GM23248 (cell line): ENCODE data around the gene LRMDA. TPM values are rescaled to one million over a fixed set of nuclear protein-coding genes. Genes with fewer than 3 reads are reported as not detected.

Experiments
- DNase-seq: peaks from one replicate; pipeline ENCODE4 v3.0.0-alpha.2; 2015
- H2AFZ ChIP-seq: fragments of 200-600 bp; sonication (generic); 2 replicates; pipeline ENCODE4 v1.6.1; 2016; ENCODE audit warnings: antibody characterized with exemption
- H3F3A ChIP-seq: fragments of 200-600 bp; sonication (generic); 2 replicates; pipeline ENCODE4 v1.6.1; 2016; ENCODE audit warnings: mild to moderate bottlenecking, antibody characterized with exemption, mixed run types; ENCODE audit not compliant: insufficient read depth
- H3K27ac ChIP-seq: fragments of 200-600 bp; sonication (generic); 2 replicates; pipeline ENCODE4 v1.5.1; 2016; ENCODE audit warnings: mild to moderate bottlenecking
- H3K27me3 ChIP-seq: fragments of 200-600 bp; sonication (generic); replicated peaks from 2 replicates; pipeline ENCODE4 v1.6.1; 2016; ENCODE audit warnings: mild to moderate bottlenecking; ENCODE audit not compliant: insufficient read depth
- H3K36me3 ChIP-seq: fragments of 200-600 bp; sonication (generic); 2 replicates; pipeline ENCODE4 v1.6.1; 2016; ENCODE audit warnings: low read depth, mild to moderate bottlenecking
- H3K4me1 ChIP-seq: fragments of 200-600 bp; sonication (generic); 2 replicates; pipeline ENCODE4 v1.6.1; 2016; ENCODE audit warnings: mild to moderate bottlenecking; ENCODE audit not compliant: insufficient read depth
- H3K4me2 ChIP-seq: fragments of 200-600 bp; sonication (generic); one replicate; pipeline ENCODE4 v1.6.1; 2016; ENCODE audit warnings: mild to moderate bottlenecking; ENCODE audit not compliant: unreplicated experiment
- H3K4me3 ChIP-seq: fragments of 200-600 bp; sonication (generic); 2 replicates; pipeline ENCODE4 v1.5.1; 2016; ENCODE audit warnings: mild to moderate bottlenecking
- H3K79me2 ChIP-seq: fragments of 200-600 bp; sonication (generic); 2 replicates; pipeline ENCODE4 v1.6.1; 2016; ENCODE audit warnings: mild to moderate bottlenecking; ENCODE audit not compliant: insufficient read depth
- H3K9ac ChIP-seq: fragments of 200-600 bp; sonication (generic); 2 replicates; pipeline ENCODE4 v1.6.1; 2016; ENCODE audit warnings: mild to moderate bottlenecking
- H3K9me2 ChIP-seq: fragments of 200-600 bp; sonication (generic); 2 replicates; pipeline ENCODE4 v1.6.1; 2016; ENCODE audit warnings: mixed run types, mild to moderate bottlenecking, moderate library complexity; ENCODE audit not compliant: insufficient read depth
- H3K9me3 ChIP-seq: fragments of 200-600 bp; sonication (generic); one replicate; pipeline ENCODE4 v1.6.1; 2017; ENCODE audit warnings: low read depth
- H4K20me1 ChIP-seq: fragments of 200-600 bp; sonication (generic); 2 replicates; pipeline ENCODE4 v1.6.0; 2016; ENCODE audit not compliant: insufficient read depth
- EZH2 ChIP-seq: fragments of 200-600 bp; sonication (generic); IDR thresholded peaks from 2 replicates; pipeline ENCODE4 v1.6.1; 2018; ENCODE audit warnings: antibody characterized with exemption, mild to moderate bottlenecking; ENCODE audit not compliant: insufficient read depth, poor library complexity, severe bottlenecking
- EZH2phosphoT487 ChIP-seq: fragments of 200-600 bp; sonication (generic); IDR thresholded peaks from 2 replicates; pipeline ENCODE4 v1.6.1; 2018; ENCODE audit warnings: antibody characterized with exemption, moderate library complexity, mild to moderate bottlenecking, low read depth; ENCODE audit not compliant: insufficient read depth
- WGBS, 2 experiments: methylation state at CpG; one replicate each; pipeline ENCODE4 v1.1.6; 2015 to 2017; ENCODE audit warnings: low lambda C conversion rate in 2 of 2, low coverage in 1 of 2; ENCODE audit errors: missing lambda C conversion rate in 2 of 2; 5-methylcytosine and 5-hydroxymethylcytosine counted together
- in situ Hi-C: fragments of 300-500 bp; cut with MboI; formaldehyde crosslinking; loops from 2 replicates; pipeline ENCODE4 v1.15.0; 2020
- polyA plus RNA-seq: library from polyadenylated mRNA; unstranded; fragments of >200 nt; fragmentation: Nextera tagmentation; extraction: Ambion mirVana; gene quantifications from 2 replicates; pipeline ENCODE4 v1.2.1, GENCODE V29; 2016
- total RNA-seq: library from RNA; depleted of rRNA; stranded (reverse); fragments of >200 nt; shearing (Covaris generic); gene quantifications from 2 replicates; pipeline ENCODE4 v1.2.3, GENCODE V29; 2014

LRMDA gene
- total and polyA plus RNA-seq, 2 experiments from 2014 or later = 2.6 TPM; not detected in 1

DNA sequence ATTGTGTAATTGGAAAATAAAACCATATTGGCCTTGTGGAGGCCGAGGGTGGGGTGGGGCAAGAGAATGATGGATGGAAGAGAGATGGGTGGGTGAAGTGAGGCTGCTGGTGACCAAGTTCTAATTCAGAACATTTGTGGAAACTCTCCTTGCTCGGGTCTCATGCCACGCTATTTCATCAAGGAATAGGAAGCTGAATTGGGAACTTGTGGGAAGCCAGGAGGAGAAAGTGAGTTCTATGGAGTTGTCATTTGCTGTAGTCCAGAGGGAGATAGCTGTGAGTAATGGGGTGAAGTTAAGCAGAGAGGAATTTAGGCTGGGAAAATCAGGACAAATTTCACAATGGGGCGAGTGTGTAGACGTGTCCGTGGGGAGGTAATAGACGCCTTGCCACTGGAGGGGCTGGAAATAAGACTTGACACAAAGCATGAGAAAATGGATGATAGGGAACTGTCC is 339.2 kb downstream of the LRMDA start:
- WGBS, 2 experiments = 2% methylated on average over 7 of the region's 7 CpGs
- peak overlapping the region; percentile 72 for H3K27ac ChIP-seq

DNA sequence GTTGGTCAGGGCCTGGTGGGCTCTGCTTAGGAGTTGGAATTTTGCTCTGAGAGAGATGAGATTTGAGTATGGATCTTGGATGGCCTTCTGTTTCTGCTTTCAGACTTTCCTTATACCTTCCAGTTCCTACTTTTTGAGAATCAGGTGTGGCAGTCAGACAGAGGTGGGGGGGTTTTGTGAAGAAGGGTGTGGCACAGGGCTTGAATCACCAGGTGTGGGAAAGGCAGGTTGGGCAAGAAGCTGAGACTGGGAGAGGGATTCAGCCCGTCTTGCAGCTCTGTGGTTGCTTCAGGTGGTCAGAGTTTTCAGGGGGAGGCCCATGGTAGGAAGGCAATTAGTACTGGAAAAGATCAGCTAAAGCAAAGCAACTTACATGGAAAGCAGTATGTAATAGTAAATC is 340.2 kb downstream of the LRMDA start:
- Histone ChIP-seq H3K9me3 (no peaks in the 10 kb centered on the region), H3K27ac (no peak overlapping the region), H2AFZ (no peak overlapping the region), H3K4me2 (no peak overlapping the region), H3F3A (peaks cover 21% of the 10 kb centered on the region), H3K9me2 (no peaks in the 10 kb centered on the region), H3K4me3 (no peak overlapping the region), H4K20me1 (no peaks in the 10 kb centered on the region), H3K4me1 (peaks cover 36% of the 10 kb centered on the region), H3K9ac (no peak overlapping the region), H3K36me3 (no peaks in the 10 kb centered on the region), H3K79me2 (no peaks in the 10 kb centered on the region), H3K27me3 (no peaks in the 10 kb centered on the region)
- in situ Hi-C loops = no loop called here
- no peak for TF ChIP-seq EZH2
- TF ChIP-seq EZH2phosphoT487 = no peak
- 83 to 95% methylated on average over 1 of the region's 1 CpG for WGBS, 2 experiments
- DNase-seq = no peak

More for the DNA sequence above, 339.2 kb downstream of the LRMDA start:
- H3F3A ChIP-seq = peaks cover 21% of the 10 kb centered on the region
- peak; percentile 77 for DNase-seq
- H2AFZ ChIP-seq = peak overlapping the region; percentile 33; the same call in 1 of the 2 replicates
- peak overlapping the region; percentile 33; the same call in 1 of the 2 replicates for H3K9ac ChIP-seq
- H3K4me3 ChIP-seq = peak overlapping the region; percentile 23; the same call in 1 of the 2 replicates
- H3K9me2 ChIP-seq = no peaks in the 10 kb centered on the region
- H3K4me2 ChIP-seq = peak overlapping the region; percentile 59
- in situ Hi-C loops = no loop called here
- H3K9me3 ChIP-seq = no peaks in the 10 kb centered on the region
- peaks cover 36% of the 10 kb centered on the region for H3K4me1 ChIP-seq
- no peaks in the 10 kb centered on the region for H3K79me2 ChIP-seq
- no peaks in the 10 kb centered on the region for H3K27me3 ChIP-seq
- H3K36me3 ChIP-seq = no peaks in the 10 kb centered on the region
- TF ChIP-seq EZH2phosphoT487 (no peak), EZH2 (no peak)
- H4K20me1 ChIP-seq = no peaks in the 10 kb centered on the region

GRCh38 chr10:75772153-75772887 is 340.9 kb downstream of the LRMDA start:
- TF ChIP-seq EZH2phosphoT487 (no peak), EZH2 (no peak)
- H2AFZ ChIP-seq = no peak overlapping the region
- no peaks in the 10 kb centered on the region for H4K20me1 ChIP-seq
- no peak for DNase-seq
- no peak overlapping the region for H3K4me3 ChIP-seq
- in situ Hi-C loops = no loop called here
- H3K36me3 ChIP-seq = no peaks in the 10 kb centered on the region
- H3K27me3 ChIP-seq = no peaks in the 10 kb centered on the region
- 94 to 95% methylated on average over 8 of the region's 8 CpGs for WGBS, 2 experiments
- no peaks in the 10 kb centered on the region for H3K9me3 ChIP-seq
- H3K9ac ChIP-seq = no peak overlapping the region
- H3K4me1 ChIP-seq = peaks cover 36% of the 10 kb centered on the region
- peaks cover 21% of the 10 kb centered on the region for H3F3A ChIP-seq
- no peaks in the 10 kb centered on the region for H3K9me2 ChIP-seq
- H3K4me2 ChIP-seq = no peak overlapping the region
- no peaks in the 10 kb centered on the region for H3K79me2 ChIP-seq
- no peak overlapping the region for H3K27ac ChIP-seq

DNA sequence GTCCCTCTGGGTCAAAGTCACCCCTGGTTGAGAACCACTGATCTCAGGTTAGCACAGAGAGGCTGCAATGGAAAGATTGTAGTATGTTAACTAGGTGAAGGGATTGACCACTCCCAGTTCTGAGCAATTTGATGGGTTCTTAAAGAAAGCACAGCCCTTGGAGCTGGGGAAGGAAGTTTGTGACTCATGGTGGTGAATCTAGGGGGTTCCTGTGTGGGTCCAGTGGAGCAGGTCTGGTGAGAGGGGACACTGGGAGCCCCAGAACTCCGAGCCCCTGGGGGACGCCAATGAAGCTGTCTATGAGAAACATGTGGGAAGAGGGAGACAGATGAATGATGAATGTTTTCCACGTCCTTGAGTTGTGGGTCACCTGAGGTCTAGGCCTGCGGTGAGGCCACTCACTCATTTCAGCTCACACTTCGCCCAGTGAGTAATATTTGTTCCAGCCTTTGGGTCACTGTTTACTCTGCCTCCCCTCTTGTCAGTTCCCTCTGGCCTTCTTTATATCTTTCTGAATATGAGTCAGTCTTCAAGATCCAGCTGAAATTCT is 341.9 kb downstream of the LRMDA start:
- peaks cover 36% of the 10 kb centered on the region for H3K4me1 ChIP-seq
- H3K36me3 ChIP-seq = no peaks in the 10 kb centered on the region
- H3K27me3 ChIP-seq = no peaks in the 10 kb centered on the region
- H3K9me2 ChIP-seq = no peaks in the 10 kb centered on the region
- TF ChIP-seq EZH2phosphoT487 = 0 out of 2 replicates have a peak, but pooled peaks have one; percentile 47
- TF ChIP-seq EZH2 = no peak
- H3K4me2 ChIP-seq = peak overlapping the region; percentile 7
- DNase-seq = peak; percentile 85
- H3K4me3 ChIP-seq = no peak overlapping the region
- peak overlapping the region; percentile 81 for H3K27ac ChIP-seq
- H3K9me3 ChIP-seq = no peaks in the 10 kb centered on the region
- in situ Hi-C loops = no loop called here
- no peak overlapping the region for H2AFZ ChIP-seq
- peaks cover 21% of the 10 kb centered on the region for H3F3A ChIP-seq
- H4K20me1 ChIP-seq = no peaks in the 10 kb centered on the region
- peak overlapping the region; percentile 25; the same call in 1 of the 2 replicates for H3K9ac ChIP-seq
- 36 to 37% methylated on average over 5 of the region's 5 CpGs for WGBS, 2 experiments
- no peaks in the 10 kb centered on the region for H3K79me2 ChIP-seq
